H1 (cell line): ENCODE results near the gene GPR160. TPM values are rescaled to one million over a fixed set of nuclear protein-coding genes. Genes with fewer than 3 reads are reported as not detected.

Experiments
- CTCF ChIA-PET: fragments of 300-600 bp; sonication (Branson Sonifier 250); formaldehyde crosslinking; loops from one replicate; lab custom pipeline; 2021; ENCODE audit not compliant: partially characterized antibody; lab: Charles Lee
- POLR2A ChIA-PET: fragments of 300-600 bp; sonication (Branson Sonifier 250); formaldehyde crosslinking; loops from one replicate; lab custom pipeline; 2021; ENCODE audit warnings: inconsistent platforms; ENCODE audit not compliant: partially characterized antibody; lab: Charles Lee
- DNase-seq, 2 experiments: peaks; one replicate each; pipeline versions ENCODE4 v3.0.0 to v3.0.0-alpha.2; 2010 to 2022; ENCODE audit warnings: low spot score in 2 of 2, low read depth in 1 of 2, mixed read lengths in 1 of 2
- FAIRE-seq: peaks from 2 replicates; lab custom pipeline; 2011; peaks lifted over from hg19 to GRCh38; lab: Jason Lieb, UNC
- H2AFZ ChIP-seq: 2 replicates; pipeline ENCODE4 v1.8.1; 2012; ENCODE audit warnings: low read length, inconsistent platforms
- H2AK5ac ChIP-seq: 2 replicates; pipeline ENCODE4 v1.6.1; 2013; ENCODE audit warnings: low read depth, low read length
- H2BK120ac ChIP-seq: replicated peaks from 2 replicates; pipeline ENCODE3; 2013; ENCODE audit warnings: low read depth, low read length, inconsistent platforms
- H2BK12ac ChIP-seq: 2 replicates; pipeline ENCODE4 v1.6.1; 2013; ENCODE audit warnings: low read depth, low read length
- H2BK15ac ChIP-seq: 2 replicates; pipeline ENCODE4 v1.6.1; 2013; ENCODE audit warnings: low read length
- H2BK20ac ChIP-seq: 2 replicates; pipeline ENCODE4 v1.6.1; 2013; ENCODE audit warnings: low read length
- H2BK5ac ChIP-seq: 2 replicates; pipeline ENCODE4 v1.6.1; 2013; ENCODE audit warnings: low read depth, low read length
- H3K14ac ChIP-seq: 2 replicates; pipeline ENCODE4 v1.6.1; 2013; ENCODE audit warnings: inconsistent platforms; ENCODE audit not compliant: insufficient read length
- H3K18ac ChIP-seq: 2 replicates; pipeline ENCODE4 v1.6.1; 2013; ENCODE audit warnings: low read length; ENCODE audit errors: extremely low read depth
- H3K23ac ChIP-seq: 2 replicates; pipeline ENCODE4 v1.6.1; 2013; ENCODE audit warnings: inconsistent platforms; ENCODE audit not compliant: insufficient read length
- H3K23me2 ChIP-seq: 2 replicates; pipeline ENCODE4 v1.6.1; 2013; ENCODE audit warnings: low read depth, low read length
- H3K27ac ChIP-seq: 2 replicates; pipeline ENCODE4 v1.6.1; 2011; ENCODE audit warnings: low read depth, low read length, inconsistent platforms
- H3K27me3 ChIP-seq, 4 experiments: replicated peaks in 1 of 4; 1 replicate in 1 of 4; 2 replicates in 3 of 4; pipeline versions ENCODE4 v1.6.1 to v1.8.1; 2011 to 2013; ENCODE audit warnings: low read length in 3 of 4, mild to moderate bottlenecking in 3 of 4, inconsistent platforms in 2 of 4, mixed read lengths in 2 of 4, moderate library complexity in 1 of 4; ENCODE audit not compliant: control insufficient read depth in 3 of 4, insufficient read depth in 3 of 4; ENCODE audit errors: extremely low read depth in 1 of 4
- H3K36me3 ChIP-seq, 4 experiments: 2 replicates each; pipeline versions ENCODE4 v1.6.1 to v1.8.1; 2011 to 2013; ENCODE audit warnings: mild to moderate bottlenecking in 4 of 4, low read length in 3 of 4, moderate library complexity in 2 of 4, control low read depth in 1 of 4, inconsistent platforms in 1 of 4; ENCODE audit not compliant: insufficient read depth in 4 of 4, control insufficient read depth in 2 of 4
- H3K4ac ChIP-seq: replicated peaks from 2 replicates; pipeline ENCODE3; 2013; ENCODE audit warnings: low read length, low read depth, mixed read lengths, inconsistent platforms; ENCODE audit not compliant: insufficient read length
- H3K4me1 ChIP-seq, 4 experiments: replicated peaks in 1 of 4; 1 replicate in 1 of 4; 2 replicates in 3 of 4; pipeline versions ENCODE4 v1.6.1 to v1.8.1; 2011 to 2013; ENCODE audit warnings: low read length in 3 of 4, inconsistent platforms in 2 of 4, mixed read lengths in 1 of 4; ENCODE audit not compliant: insufficient read depth in 4 of 4, control insufficient read depth in 3 of 4
- H3K4me2 ChIP-seq, 2 experiments: 2 replicates each; pipeline versions ENCODE4 v1.6.1 to v1.8.1; 2011 to 2013; ENCODE audit warnings: low read depth in 2 of 2, low read length in 2 of 2, control low read depth in 1 of 2, inconsistent platforms in 1 of 2, mild to moderate bottlenecking in 1 of 2; ENCODE audit not compliant: insufficient read depth in 1 of 2
- H3K4me3 ChIP-seq, 4 experiments: fragments of 200-600, 300-600 bp in 1 of 4; sonication (generic), shearing (Covaris generic), sonication (Bioruptor Twin) in 1 of 4; 2 replicates each; pipeline versions ENCODE4 v1.5.1 to v1.8.1; 2011 to 2016; ENCODE audit warnings: low read length in 4 of 4, low read depth in 3 of 4, control low read depth in 2 of 4, inconsistent platforms in 2 of 4, mild to moderate bottlenecking in 2 of 4, mixed read lengths in 1 of 4, moderate library complexity in 1 of 4; ENCODE audit not compliant: insufficient read depth in 2 of 4; ENCODE audit errors: extremely low read depth in 1 of 4
- H3K56ac ChIP-seq: replicated peaks from 2 replicates; pipeline ENCODE3; 2013; ENCODE audit warnings: low read depth, mild to moderate bottlenecking, mixed read lengths, low read length, inconsistent platforms; ENCODE audit not compliant: insufficient read length
- H3K79me1 ChIP-seq: 2 replicates; pipeline ENCODE4 v1.6.1; 2013; ENCODE audit warnings: low read depth, low read length, control low read depth
- H3K79me2 ChIP-seq, 2 experiments: 2 replicates each; pipeline versions ENCODE4 v1.6.1 to v1.8.1; 2012 to 2013; ENCODE audit warnings: low read length in 2 of 2, mild to moderate bottlenecking in 2 of 2, inconsistent platforms in 1 of 2; ENCODE audit not compliant: insufficient read depth in 2 of 2, control insufficient read depth in 1 of 2
- H3K9ac ChIP-seq, 4 experiments: replicated peaks in 1 of 4; 1 replicate in 1 of 4; 2 replicates in 3 of 4; pipeline versions ENCODE4 v1.6.1 to v1.8.1; 2011 to 2013; ENCODE audit warnings: low read depth in 3 of 4, low read length in 3 of 4, control low read depth in 2 of 4, mild to moderate bottlenecking in 2 of 4, moderate library complexity in 2 of 4, inconsistent platforms in 1 of 4; ENCODE audit errors: extremely low read depth in 1 of 4
- H3K9me3 ChIP-seq, 2 experiments: 2 replicates each; pipeline versions ENCODE4 v1.6.1 to v1.8.1; 2012 to 2013; ENCODE audit warnings: mild to moderate bottlenecking in 2 of 2, moderate library complexity in 2 of 2, control low read depth in 1 of 2, inconsistent platforms in 1 of 2, low read depth in 1 of 2, low read length in 1 of 2, mixed read lengths in 1 of 2; ENCODE audit not compliant: insufficient read depth in 2 of 2
- H4K20me1 ChIP-seq, 2 experiments: replicated peaks in 1 of 2; 2 replicates each; pipeline versions ENCODE3 to v1.8.1; 2011 to 2013; ENCODE audit warnings: inconsistent platforms in 2 of 2, low read length in 2 of 2, mild to moderate bottlenecking in 1 of 2; ENCODE audit not compliant: insufficient read depth in 2 of 2, control insufficient read depth in 1 of 2
- H4K5ac ChIP-seq: 2 replicates; pipeline ENCODE4 v1.6.1; 2013; ENCODE audit warnings: low read length, low read depth, mixed read lengths, inconsistent platforms; ENCODE audit not compliant: insufficient read length
- H4K8ac ChIP-seq: 2 replicates; pipeline ENCODE4 v1.8.0; 2013; ENCODE audit warnings: mild to moderate bottlenecking, moderate library complexity, low read length, inconsistent platforms; ENCODE audit not compliant: insufficient read depth; ENCODE audit errors: extremely low read depth
- H4K91ac ChIP-seq: replicated peaks from 2 replicates; pipeline ENCODE3; 2013; ENCODE audit warnings: low read length, mixed read lengths, inconsistent platforms; ENCODE audit not compliant: insufficient read length
- BRCA1 ChIP-seq: IDR thresholded peaks from 2 replicates; pipeline ENCODE4 v1.6.1; 2012; ENCODE audit warnings: low read depth, low read length, improper control_type of control experiment
- GABPA ChIP-seq: IDR thresholded peaks from 2 replicates; pipeline ENCODE4 v1.6.1; 2011; ENCODE audit warnings: mild to moderate bottlenecking, low read length, moderate library complexity, borderline replicate concordance; ENCODE audit not compliant: insufficient read depth
- POLR2AphosphoS5 ChIP-seq: IDR thresholded peaks from 2 replicates; pipeline ENCODE4 v1.6.1; 2011; ENCODE audit warnings: low read depth, low read length
- WGBS, 2 experiments: shearing (Covaris generic) in 1 of 2; methylation state at CpG; one replicate each; pipeline versions ENCODE4 v1.1.6 to v1.1.7; 2013 to 2015; ENCODE audit warnings: low lambda C conversion rate in 2 of 2, mixed read lengths in 2 of 2, inconsistent platforms in 1 of 2, low coverage in 1 of 2, missing lambda C conversion rate in 1 of 2; ENCODE audit not compliant: insufficient replicate concordance in 2 of 2, insufficient coverage in 1 of 2, insufficient read length in 1 of 2; ENCODE audit errors: extremely low coverage in 1 of 2, missing lambda C conversion rate in 1 of 2; 5-methylcytosine and 5-hydroxymethylcytosine counted together
- polyA plus RNA-seq, 7 experiments: library from polyadenylated mRNA; depleted of rRNA in 3 of 7; stranded (reverse) in 5 of 7; unstranded in 2 of 7; fragments of >200 nt in 5 of 7; fragments of 200-250 nt in 2 of 7; gene quantifications; 1 replicate in 5 of 7; 2 replicates in 1 of 7; 4 replicates in 1 of 7; pipeline versions ENCODE4 v1.2.1 to v1.2.3, GENCODE V29; 2011 to 2013; ENCODE audit warnings: missing spikeins in 2 of 7, mixed read lengths in 2 of 7
- total RNA-seq: library from RNA; stranded (reverse); fragmentation: NEBNext Ultra II Directional; extraction: Animal tissue kit (Norgen Biotek cat#: 25700); gene quantifications from 2 replicates; pipeline ENCODE4 v1.2.1, GENCODE V29; 2021
- TF ChIP-seq, protein P1 (sequence below): IDR thresholded peaks from 2 replicates; pipeline ENCODE4 v1.6.1; 2011; ENCODE audit warnings: low read depth, mild to moderate bottlenecking, low read length; ENCODE audit not compliant: insufficient read depth

The GPR160 gene
- total and polyA plus RNA-seq, 2 of the 8 experiments (the other 6 are each of a cell fraction or from before 2014, with no cell fraction given), result 14.3 to 16.6 TPM

- Histone ChIP-seq H3K27ac (no peak overlapping the region), H3K56ac (no peak overlapping the region), H2BK20ac (no peak overlapping the region), H3K4me2 (no peak overlapping the region), H3K9me3 (no peaks in the 10 kb centered on the region), H3K36me3 (peaks cover 0 to 30% (median 3%) of the 10 kb centered on the region in 4 experiments; a peak in 3 of 8 replicates), H4K5ac (no peak overlapping the region), H2BK12ac (no peak overlapping the region), H3K14ac (no peak overlapping the region), H2AK5ac (no peak overlapping the region), H2BK120ac (no peak overlapping the region), H2BK15ac (no peak overlapping the region), H3K79me1 (no peaks in the 10 kb centered on the region; the same call in 1 of the 2 replicates), H3K79me2 (no peaks in the 10 kb centered on the region), H4K8ac (no peak overlapping the region), H3K4me3 (no peak overlapping the region), H4K20me1 (no peaks in the 10 kb centered on the region), H2BK5ac (no peak overlapping the region), H3K18ac (no peak overlapping the region)
- POLR2A ChIA-PET, result no interaction called here
- FAIRE-seq, result no peak
- WGBS, 2 experiments, result 91 to 100% methylated on average over 2 of the region's 2 CpGs
- TF ChIP-seq BRCA1 (no peak), GABPA (no peak), POLR2AphosphoS5 (no peak)
- TF ChIP-seq, protein P1, sequence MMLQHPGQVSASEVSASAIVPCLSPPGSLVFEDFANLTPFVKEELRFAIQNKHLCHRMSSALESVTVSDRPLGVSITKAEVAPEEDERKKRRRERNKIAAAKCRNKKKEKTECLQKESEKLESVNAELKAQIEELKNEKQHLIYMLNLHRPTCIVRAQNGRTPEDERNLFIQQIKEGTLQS, result no peak
- TF ChIP-seq, all 59 proteins: peak for 0
- H3K23me2 ChIP-seq, result no peaks in the 10 kb centered on the region
- no peak for DNase-seq
- H3K9ac ChIP-seq, result no peak overlapping the region
- CTCF ChIA-PET, result interaction anchor here (1.1 to 1.3 kb wide), 2 partner anchors 10 to 89 kb away, joined by 3 to 4 read pairs; no protein-coding TSS in a partner anchor
- no peak overlapping the region for H3K4ac ChIP-seq
- H3K27me3 ChIP-seq, result no peaks in the 10 kb centered on the region
- no peak overlapping the region for H3K23ac ChIP-seq
- H2AFZ ChIP-seq, result no peak overlapping the region
- no peaks in the 10 kb centered on the region for H3K4me1 ChIP-seq
- no peak overlapping the region for H4K91ac ChIP-seq
These were observed 71.9 kb downstream of the GPR160 start for GRCh38 chr3:170109579-170110293.
